Brain microvascular endothelial cell (primary cell): Measurements from ENCODE around the gene ADAM15.

Source experiments
- DNase-seq: peaks from one replicate; pipeline ENCODE4 v3.0.0-alpha.2; 2020
- H3K27ac ChIP-seq: fragments of 250-450 bp; sonication (Bioruptor Pico); 2 replicates; pipeline ENCODE4 v1.5.1; 2020; ENCODE audit warnings: mild to moderate bottlenecking, moderate library complexity
- H3K27me3 ChIP-seq: fragments of 250-450 bp; sonication (Bioruptor Pico); replicated peaks from 2 replicates; pipeline ENCODE4 v1.5.1; 2020; ENCODE audit warnings: mild to moderate bottlenecking
- H3K36me3 ChIP-seq: fragments of 250-450 bp; sonication (Bioruptor Pico); replicated peaks from 2 replicates; pipeline ENCODE4 v1.5.1; 2020; ENCODE audit warnings: mild to moderate bottlenecking
- H3K4me3 ChIP-seq: 2 replicates; pipeline ENCODE4 v1.5.1; 2011; ENCODE audit warnings: low read depth, mild to moderate bottlenecking, control low read depth, low read length, moderate library complexity
- in situ Hi-C: cut with HindIII; loops from 2 replicates; pipeline ENCODE4 v1.10.0; 2017; ENCODE audit warnings: low sequenced_read_pairs, low pct_ligation_motif_present
- TF ChIP-seq, protein P1 (sequence below): IDR thresholded peaks from 2 replicates; pipeline ENCODE4 v1.5.1; 2011; ENCODE audit warnings: low read depth, mild to moderate bottlenecking, moderate library complexity, low read length, control low read depth, inconsistent platforms; ENCODE audit errors: missing control alignments

The ADAM15 gene

DNA sequence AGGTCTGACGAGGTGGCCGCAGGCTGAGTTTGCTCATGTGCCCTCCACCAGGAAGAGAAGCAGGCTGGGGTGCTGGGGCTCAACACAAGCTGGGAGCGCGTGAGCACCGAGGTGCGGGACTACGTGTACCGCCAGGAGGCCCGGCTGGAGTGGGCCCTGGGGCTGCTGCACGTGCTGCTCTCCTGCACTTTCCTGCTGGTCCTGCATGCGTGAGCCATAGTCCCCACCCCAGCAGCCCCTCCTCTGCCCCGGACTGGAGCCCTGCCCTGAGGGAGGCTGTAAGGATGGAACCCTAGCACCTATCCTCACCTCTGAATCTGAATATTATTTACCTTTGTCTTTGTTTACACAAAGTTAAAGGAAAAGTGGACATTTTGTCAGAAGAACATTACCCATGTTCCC is 7.8 kb upstream of the ADAM15 start:
- Histone ChIP-seq H3K36me3 (no peaks in the 10 kb centered on the region), H3K27me3 (peaks cover 2% of the 10 kb centered on the region), H3K4me3 (no peak overlapping the region), H3K27ac (no peak overlapping the region)
- in situ Hi-C loops, result no loop called here
- TF ChIP-seq, protein P1, sequence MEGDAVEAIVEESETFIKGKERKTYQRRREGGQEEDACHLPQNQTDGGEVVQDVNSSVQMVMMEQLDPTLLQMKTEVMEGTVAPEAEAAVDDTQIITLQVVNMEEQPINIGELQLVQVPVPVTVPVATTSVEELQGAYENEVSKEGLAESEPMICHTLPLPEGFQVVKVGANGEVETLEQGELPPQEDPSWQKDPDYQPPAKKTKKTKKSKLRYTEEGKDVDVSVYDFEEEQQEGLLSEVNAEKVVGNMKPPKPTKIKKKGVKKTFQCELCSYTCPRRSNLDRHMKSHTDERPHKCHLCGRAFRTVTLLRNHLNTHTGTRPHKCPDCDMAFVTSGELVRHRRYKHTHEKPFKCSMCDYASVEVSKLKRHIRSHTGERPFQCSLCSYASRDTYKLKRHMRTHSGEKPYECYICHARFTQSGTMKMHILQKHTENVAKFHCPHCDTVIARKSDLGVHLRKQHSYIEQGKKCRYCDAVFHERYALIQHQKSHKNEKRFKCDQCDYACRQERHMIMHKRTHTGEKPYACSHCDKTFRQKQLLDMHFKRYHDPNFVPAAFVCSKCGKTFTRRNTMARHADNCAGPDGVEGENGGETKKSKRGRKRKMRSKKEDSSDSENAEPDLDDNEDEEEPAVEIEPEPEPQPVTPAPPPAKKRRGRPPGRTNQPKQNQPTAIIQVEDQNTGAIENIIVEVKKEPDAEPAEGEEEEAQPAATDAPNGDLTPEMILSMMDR, result no peak
- no peak for DNase-seq

DNA sequence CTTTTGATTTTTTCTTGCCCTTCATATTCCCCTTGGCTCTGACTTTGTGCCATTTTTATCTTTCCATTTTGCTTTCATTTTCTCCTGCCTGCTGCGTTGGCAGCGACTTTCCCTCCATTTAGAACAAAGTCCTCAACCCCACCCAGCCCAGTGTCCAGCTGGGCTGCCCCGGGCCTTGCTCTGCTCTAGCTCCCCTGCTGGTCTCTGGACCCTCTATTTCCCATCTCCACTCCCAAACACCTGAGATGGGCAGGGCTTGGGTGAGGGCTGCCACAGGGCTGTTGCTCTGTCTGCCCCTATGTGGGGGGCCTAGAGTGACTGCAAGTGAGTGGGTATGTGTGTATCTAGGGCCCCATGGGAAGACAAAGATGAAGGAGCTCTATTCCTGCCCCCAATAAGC is 7.3 kb upstream of the ADAM15 start:
- H3K4me3 ChIP-seq, result no peak overlapping the region
- no peaks in the 10 kb centered on the region for H3K36me3 ChIP-seq
- TF ChIP-seq, protein P1, result no peak
- in situ Hi-C loops, result no loop called here
- no peaks in the 10 kb centered on the region for H3K27me3 ChIP-seq
- no peak for DNase-seq
- no peak overlapping the region for H3K27ac ChIP-seq

DNA sequence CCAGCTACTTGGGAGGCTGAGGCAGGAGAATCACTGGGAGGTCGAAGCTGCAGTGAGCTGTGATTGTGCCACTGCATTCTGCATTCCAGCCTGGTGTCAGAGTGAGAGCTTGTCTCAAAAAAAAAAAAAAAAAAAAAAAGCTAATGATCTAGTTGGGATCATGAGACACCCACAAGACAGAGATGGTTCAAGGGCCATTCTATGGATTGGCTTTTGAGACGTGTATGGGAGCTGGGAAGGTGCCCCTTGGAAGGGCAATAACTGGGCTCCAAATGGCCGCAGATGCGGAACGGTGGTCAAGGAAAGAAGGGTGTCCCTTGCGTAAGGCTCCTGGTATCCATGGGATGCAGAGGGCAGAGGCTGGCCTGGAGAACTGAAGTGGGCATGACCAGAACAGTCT is 6.8 kb upstream of the ADAM15 start:
- in situ Hi-C loops, result no loop called here
- H3K27me3 ChIP-seq, result no peaks in the 10 kb centered on the region
- no peak overlapping the region for H3K27ac ChIP-seq
- H3K36me3 ChIP-seq, result no peaks in the 10 kb centered on the region
- no peak overlapping the region for H3K4me3 ChIP-seq
- DNase-seq, result no peak
- TF ChIP-seq, protein P1, result no peak

DNA sequence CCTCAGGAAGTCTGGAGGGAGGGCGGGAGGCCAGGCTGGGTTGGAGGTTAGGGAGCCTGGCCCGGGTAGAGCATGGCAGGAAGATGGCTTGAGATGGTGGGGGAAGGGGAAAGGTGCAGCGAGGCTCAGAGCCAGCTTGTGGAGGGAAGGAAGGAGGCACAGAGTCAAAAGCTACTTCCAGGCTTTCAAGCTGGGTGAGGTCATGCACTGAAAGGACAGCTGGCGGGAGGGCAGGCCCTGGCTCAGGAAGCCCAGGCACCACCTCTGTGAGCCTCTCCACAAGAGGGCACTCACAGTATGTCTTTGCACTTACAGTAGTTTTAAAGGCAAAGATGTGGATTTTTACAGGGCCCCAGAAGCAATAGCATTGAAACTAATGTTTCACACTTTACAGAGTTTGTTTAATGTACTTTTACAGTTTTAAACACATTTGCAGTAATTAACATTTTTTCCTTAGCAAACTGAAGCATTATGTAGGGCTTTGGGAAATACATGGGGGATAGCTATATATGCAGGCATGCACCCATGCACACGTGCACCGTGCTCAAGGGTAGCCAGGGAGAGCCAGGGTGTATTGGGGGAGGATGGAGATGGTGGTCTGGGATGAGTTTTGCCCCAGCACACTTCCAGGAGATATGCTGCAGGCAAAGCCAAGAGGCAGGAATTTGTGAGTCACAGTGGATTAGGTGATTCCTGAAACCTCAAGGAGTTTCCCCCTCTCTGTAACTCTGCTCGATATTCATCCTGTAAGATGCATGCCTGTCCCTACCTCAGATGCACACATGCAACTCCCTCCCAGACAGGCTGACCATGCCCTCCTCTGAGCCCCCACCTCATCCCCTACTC is 6.1 kb upstream of the ADAM15 start:
- Histone ChIP-seq H3K4me3 (no peak overlapping the region), H3K27me3 (no peaks in the 10 kb centered on the region), H3K36me3 (no peaks in the 10 kb centered on the region), H3K27ac (no peak overlapping the region)
- TF ChIP-seq, protein P1, result peak; percentile 83
- in situ Hi-C loops, result no loop called here
- DNase-seq, result peak; percentile 72

DNA sequence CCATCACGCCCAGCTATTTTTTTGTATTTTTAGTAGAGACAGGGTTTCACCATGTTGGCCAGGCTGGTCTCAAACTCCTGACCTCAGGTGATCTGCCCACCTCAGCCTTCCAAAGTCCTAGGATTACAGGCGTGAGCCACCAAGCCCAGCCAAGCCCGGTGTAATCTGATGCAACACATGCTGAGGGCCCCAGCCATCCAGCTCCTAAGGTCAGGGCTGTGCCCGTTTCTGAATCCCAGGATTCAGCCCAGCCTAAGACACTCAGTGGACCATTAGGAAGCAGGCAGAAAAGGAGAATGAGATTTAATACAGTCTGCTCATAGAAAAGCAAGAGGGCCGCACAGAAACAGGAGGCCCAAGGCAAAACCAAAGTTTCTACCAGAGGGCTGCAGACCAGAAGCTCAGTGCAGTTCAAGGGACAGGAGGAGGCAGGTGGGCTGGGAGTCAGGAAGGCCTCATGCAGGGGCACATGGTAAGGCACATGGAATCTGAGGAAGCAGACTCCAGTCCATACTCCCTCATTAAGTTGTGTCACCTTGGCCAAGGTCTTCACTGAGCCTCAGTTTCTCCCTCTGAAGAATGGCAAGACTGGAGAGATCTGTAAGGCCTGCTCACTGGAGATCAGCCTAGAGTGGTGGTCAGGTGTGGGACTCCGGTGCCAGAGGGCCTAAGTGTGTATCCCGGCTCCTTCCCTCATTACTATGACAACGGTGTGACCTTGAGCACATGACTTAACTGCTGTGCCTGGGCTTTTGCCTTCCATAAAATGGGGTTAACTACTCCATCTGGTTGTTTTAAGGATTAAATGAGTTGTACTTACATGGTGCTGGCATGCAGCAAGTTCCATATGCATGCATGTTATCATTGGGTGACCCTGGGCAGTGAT is 2.4 kb upstream of the ADAM15 start:
- no peaks in the 10 kb centered on the region for H3K27me3 ChIP-seq
- no peak overlapping the region for H3K27ac ChIP-seq
- no peak for DNase-seq
- H3K36me3 ChIP-seq, result no peaks in the 10 kb centered on the region
- in situ Hi-C loops, result no loop called here
- TF ChIP-seq, protein P1, result no peak
- H3K4me3 ChIP-seq, result no peak overlapping the region
